ENCODE results near the gene ZNF628.

The ZNF628 gene

GRCh38 chr19:55471266-55471665 lies 5.2 kb upstream of the ZNF628 start:
- TF ChIP-seq CTCF (conservative IDR thresholded peaks at IDR 0.05; ENCODE audit: low read depth, low read length), result no peak
- no peaks in the 10 kb centered on the region for H3K79me2 ChIP-seq (ENCODE audit: insufficient read depth, low read depth)
- H3K27ac ChIP-seq, result no peak overlapping the region
- no peaks in the 10 kb centered on the region for H3K36me3 ChIP-seq (ENCODE audit: insufficient read depth)
- no peak overlapping the region for H3K4me3 ChIP-seq (IDR thresholded peaks at IDR 0.05; ENCODE audit: insufficient read depth, low read depth, low read length)
- H3K27me3 ChIP-seq (ENCODE audit: insufficient read depth, low read depth), result peaks cover 20% of the 10 kb centered on the region; the same call in 1 of the 2 replicates
- H3K9ac ChIP-seq, result no peak overlapping the region
- peaks cover 9% of the 10 kb centered on the region for H3K4me1 ChIP-seq (ENCODE audit: low read depth, poor library complexity, severe bottlenecking)
- no peak overlapping the region for H3K4me2 ChIP-seq
- H2AFZ ChIP-seq (ENCODE audit: low read depth), result no peak overlapping the region
- no peaks in the 10 kb centered on the region for H4K20me1 ChIP-seq (ENCODE audit: insufficient read depth)

- Histone ChIP-seq H3K27me3 (ENCODE audit: insufficient read depth, low read depth) (peaks cover 10% of the 10 kb centered on the region; the same call in 1 of the 2 replicates), H4K20me1 (ENCODE audit: insufficient read depth) (no peaks in the 10 kb centered on the region), H3K36me3 (ENCODE audit: insufficient read depth) (no peaks in the 10 kb centered on the region), H3K4me2 (no peak overlapping the region), H3K4me1 (ENCODE audit: low read depth, poor library complexity, severe bottlenecking) (peaks cover 9% of the 10 kb centered on the region), H3K9ac (no peak overlapping the region), H2AFZ (ENCODE audit: low read depth) (no peak overlapping the region), H3K4me3 (IDR thresholded peaks at IDR 0.05; ENCODE audit: insufficient read depth, low read depth, low read length) (no peak overlapping the region), H3K27ac (no peak overlapping the region), H3K79me2 (ENCODE audit: insufficient read depth, low read depth) (0 out of 2 replicates have a peak, but pooled peaks cover under 1% of the 10 kb centered on the region)
- no peak for TF ChIP-seq CTCF (conservative IDR thresholded peaks at IDR 0.05; ENCODE audit: low read depth, low read length)
These were observed 4.0 kb upstream of the ZNF628 start for GRCh38 chr19:55472463-55472862.

- Histone ChIP-seq H3K27me3 (ENCODE audit: insufficient read depth, low read depth) (peaks cover 8% of the 10 kb centered on the region; the same call in 1 of the 2 replicates), H3K27ac (no peak overlapping the region), H4K20me1 (ENCODE audit: insufficient read depth) (no peaks in the 10 kb centered on the region), H3K4me2 (no peak overlapping the region), H3K9ac (no peak overlapping the region), H3K36me3 (ENCODE audit: insufficient read depth) (no peaks in the 10 kb centered on the region), H2AFZ (ENCODE audit: low read depth) (no peak overlapping the region), H3K4me3 (IDR thresholded peaks at IDR 0.05; ENCODE audit: insufficient read depth, low read depth, low read length) (no peak overlapping the region), H3K79me2 (ENCODE audit: insufficient read depth, low read depth) (peaks cover 6% of the 10 kb centered on the region; the same call in 1 of the 2 replicates), H3K4me1 (ENCODE audit: low read depth, poor library complexity, severe bottlenecking) (peaks cover 9% of the 10 kb centered on the region)
- no peak for TF ChIP-seq CTCF (conservative IDR thresholded peaks at IDR 0.05; ENCODE audit: low read depth, low read length)
These were observed 3.0 kb upstream of the ZNF628 start for GRCh38 chr19:55473225-55474012.

- H3K79me2 ChIP-seq (ENCODE audit: insufficient read depth, low read depth), result peaks cover 10% of the 10 kb centered on the region; the same call in 1 of the 2 replicates
- H4K20me1 ChIP-seq (ENCODE audit: insufficient read depth), result no peaks in the 10 kb centered on the region
- no peak overlapping the region for H3K27ac ChIP-seq
- H3K27me3 ChIP-seq (ENCODE audit: insufficient read depth, low read depth), result peaks cover 8% of the 10 kb centered on the region; the same call in 1 of the 2 replicates
- H3K4me3 ChIP-seq (IDR thresholded peaks at IDR 0.05; ENCODE audit: insufficient read depth, low read depth, low read length), result no peak overlapping the region
- no peak for TF ChIP-seq CTCF (conservative IDR thresholded peaks at IDR 0.05; ENCODE audit: low read depth, low read length)
- no peak overlapping the region for H2AFZ ChIP-seq (ENCODE audit: low read depth)
- peaks cover 17% of the 10 kb centered on the region for H3K4me1 ChIP-seq (ENCODE audit: low read depth, poor library complexity, severe bottlenecking)
- H3K9ac ChIP-seq, result no peak overlapping the region
- H3K36me3 ChIP-seq (ENCODE audit: insufficient read depth), result no peaks in the 10 kb centered on the region
- H3K4me2 ChIP-seq, result no peak overlapping the region
These were observed 1.9 kb upstream of the ZNF628 start for GRCh38 chr19:55474269-55475265.
